ENCODE data around the gene STK10.

- TF ChIP-seq CTCF (optimal IDR thresholded peaks at IDR 0.05 in 1 of 3, IDR thresholded peaks at IDR 0.05 in 1 of 3, conservative IDR thresholded peaks at IDR 0.05 in 1 of 3; ENCODE audit: extremely low read depth in 1 of 3, insufficient read depth in 2 of 3, low read length in 3 of 3), result no peak
- no peak for TF ChIP-seq EZH2 (IDR thresholded peaks at IDR 0.05; ENCODE audit: low read length)
Measured at GRCh38 chr5:172048170-172048422, 139.9 kb downstream of the STK10 start.
